KMS-11 (cell line): ENCODE results near the gene IRF8.

Experiments used
- H2AFZ ChIP-seq: fragments of 200-600 bp; sonication (generic); 2 replicates; pipeline ENCODE4 v1.6.1; 2016; ENCODE audit warnings: antibody characterized with exemption, mixed run types, low read depth
- H3K27ac ChIP-seq: fragments of 200-600 bp; sonication (generic); 2 replicates; pipeline ENCODE4 v1.6.1; 2016; ENCODE audit warnings: mild to moderate bottlenecking, mixed run types
- H3K27me3 ChIP-seq: fragments of 200-600 bp; sonication (generic); 2 replicates; pipeline ENCODE4 v1.6.1; 2017; ENCODE audit warnings: mild to moderate bottlenecking, low read depth, mixed run types, moderate library complexity; ENCODE audit not compliant: insufficient read depth
- H3K36me3 ChIP-seq: fragments of 200-600 bp; sonication (generic); 2 replicates; pipeline ENCODE4 v1.6.1; 2017; ENCODE audit warnings: mild to moderate bottlenecking, mixed run types; ENCODE audit not compliant: insufficient read depth
- H3K4me1 ChIP-seq: fragments of 200-600 bp; sonication (generic); 2 replicates; pipeline ENCODE4 v1.6.1; 2016; ENCODE audit warnings: mild to moderate bottlenecking, low read depth, mixed run types; ENCODE audit not compliant: poor library complexity, severe bottlenecking
- H3K4me2 ChIP-seq: fragments of 200-600 bp; sonication (generic); 2 replicates; pipeline ENCODE4 v1.7.0; 2016; ENCODE audit warnings: mild to moderate bottlenecking, mixed run types
- H3K4me3 ChIP-seq: fragments of 200-600 bp; sonication (generic); IDR thresholded peaks from 2 replicates; pipeline ENCODE4 v1.6.1; 2017; ENCODE audit warnings: low read depth, low read length, mixed read lengths; ENCODE audit not compliant: insufficient read depth
- H3K79me2 ChIP-seq: fragments of 200-600 bp; sonication (generic); 2 replicates; pipeline ENCODE4 v1.6.1; 2016; ENCODE audit warnings: low read depth, mixed run types; ENCODE audit not compliant: insufficient read depth
- H3K9ac ChIP-seq: fragments of 200-600 bp; sonication (generic); 2 replicates; pipeline ENCODE4 v1.6.1; 2016; ENCODE audit warnings: mild to moderate bottlenecking, mixed run types
- H4K20me1 ChIP-seq: fragments of 200-600 bp; sonication (generic); 2 replicates; pipeline ENCODE4 v1.6.1; 2016; ENCODE audit warnings: mild to moderate bottlenecking, mixed run types; ENCODE audit not compliant: insufficient read depth
- CTCF ChIP-seq: fragments of 200-600 bp; sonication (generic); conservative IDR thresholded peaks from 2 replicates; pipeline ENCODE4 v1.6.1; 2017; ENCODE audit warnings: low read depth, mild to moderate bottlenecking, antibody characterized with exemption, low read length, moderate library complexity, mixed read lengths

Gene IRF8

GRCh38 chr16:85878875-85879274, 20.1 kb upstream of the IRF8 start:
- Histone ChIP-seq H2AFZ (no peak overlapping the region), H3K79me2 (no peaks in the 10 kb centered on the region), H3K27me3 (peaks cover 18% of the 10 kb centered on the region; the same call in 1 of the 2 replicates), H3K36me3 (no peaks in the 10 kb centered on the region), H3K9ac (no peak overlapping the region), H3K4me1 (no peaks in the 10 kb centered on the region), H3K4me3 (no peak overlapping the region), H3K27ac (no peak overlapping the region), H3K4me2 (no peak overlapping the region), H4K20me1 (no peaks in the 10 kb centered on the region)
- no peak for TF ChIP-seq CTCF

GRCh38 chr16:85879549-85879948, 19.4 kb upstream of the IRF8 start:
- Histone ChIP-seq H4K20me1 (no peaks in the 10 kb centered on the region), H3K4me3 (no peak overlapping the region), H3K36me3 (no peaks in the 10 kb centered on the region), H3K27me3 (peaks cover 17% of the 10 kb centered on the region; the same call in 1 of the 2 replicates), H3K4me2 (no peak overlapping the region), H3K4me1 (no peaks in the 10 kb centered on the region), H3K27ac (no peak overlapping the region), H3K9ac (no peak overlapping the region), H3K79me2 (no peaks in the 10 kb centered on the region), H2AFZ (no peak overlapping the region)
- no peak for TF ChIP-seq CTCF

GRCh38 chr16:85879975-85880831, 18.8 kb upstream of the IRF8 start:
- Histone ChIP-seq H3K9ac (no peak overlapping the region), H3K79me2 (no peaks in the 10 kb centered on the region), H3K27ac (no peak overlapping the region), H3K27me3 (peaks cover 17% of the 10 kb centered on the region; the same call in 1 of the 2 replicates), H3K4me2 (no peak overlapping the region), H2AFZ (no peak overlapping the region), H3K36me3 (no peaks in the 10 kb centered on the region), H3K4me3 (no peak overlapping the region), H3K4me1 (no peaks in the 10 kb centered on the region), H4K20me1 (no peaks in the 10 kb centered on the region)
- no peak for TF ChIP-seq CTCF

- Histone ChIP-seq H3K4me1 (no peaks in the 10 kb centered on the region), H3K4me3 (no peak overlapping the region), H3K36me3 (no peaks in the 10 kb centered on the region), H3K79me2 (no peaks in the 10 kb centered on the region), H4K20me1 (no peaks in the 10 kb centered on the region), H3K27me3 (peaks cover 17% of the 10 kb centered on the region; the same call in 1 of the 2 replicates), H3K4me2 (no peak overlapping the region), H3K9ac (no peak overlapping the region), H2AFZ (no peak overlapping the region), H3K27ac (no peak overlapping the region)
- TF ChIP-seq CTCF = no peak
These were observed 18.1 kb upstream of the IRF8 start for GRCh38 chr16:85880861-85881260.
